MCF 10A (cell line): ENCODE results near the gene PFN3. TPM values are rescaled to one million over a fixed set of nuclear protein-coding genes. Genes with fewer than 3 reads are reported as not detected.

Experiments used
- BruUV-seq: library from RNA; stranded (reverse); fragments of 400-500 nt; replicated peaks from 2 replicates; lab custom pipeline; 2021; lab: Mats Ljungman, UMichigan
- CTCF ChIA-PET: fragments of 300-600 bp; sonication (Branson Sonifier 250); formaldehyde crosslinking; extraction: SDS; loops from one replicate; lab custom pipeline; 2021; ENCODE audit warnings: antibody characterized with exemption, inconsistent platforms; lab: Yijun Ruan, JAX
- POLR2A ChIA-PET: fragments of 300-600, 350-650 bp; sonication (Branson Sonifier 250); formaldehyde crosslinking; extraction: SDS; loops from one replicate; lab custom pipeline; 2020; ENCODE audit warnings: antibody characterized with exemption, inconsistent platforms; lab: Yijun Ruan, JAX
- DNase-seq: peaks from one replicate; pipeline ENCODE4 v3.0.0-alpha.2; 2018; ENCODE audit not compliant: unreplicated experiment
- H3K27ac Mint-ChIP-seq: one replicate; pipeline ENCODE4 v1.8.0; 2022; ENCODE audit warnings: mild to moderate bottlenecking, low read depth, mixed read lengths; ENCODE audit not compliant: unreplicated experiment
- H3K27me3 Mint-ChIP-seq: one replicate; pipeline ENCODE4 v1.8.0; 2022; ENCODE audit warnings: mixed read lengths; ENCODE audit not compliant: insufficient read depth, unreplicated experiment
- H3K36me3 Mint-ChIP-seq: one replicate; pipeline ENCODE4 v1.8.0; 2022; ENCODE audit warnings: mild to moderate bottlenecking, moderate library complexity, mixed read lengths; ENCODE audit not compliant: insufficient read depth, unreplicated experiment
- H3K4me1 Mint-ChIP-seq: one replicate; pipeline ENCODE4 v1.8.0; 2022; ENCODE audit warnings: mixed read lengths; ENCODE audit not compliant: insufficient read depth, unreplicated experiment
- H3K4me3 Mint-ChIP-seq: one replicate; pipeline ENCODE4 v1.8.0; 2022; ENCODE audit warnings: mild to moderate bottlenecking, moderate library complexity, mixed read lengths; ENCODE audit not compliant: unreplicated experiment
- H3K9me3 Mint-ChIP-seq: one replicate; pipeline ENCODE4 v1.8.0; 2022; ENCODE audit warnings: mixed read lengths; ENCODE audit not compliant: unreplicated experiment
- CTCF ChIP-seq: fragments of 200-600 bp; IDR thresholded peaks from one replicate; pipeline ENCODE4 v1.8.0; 2022; ENCODE audit warnings: antibody characterized with exemption, mild to moderate bottlenecking; ENCODE audit not compliant: unreplicated experiment
- intact Hi-C: fragments of 100-400 bp; cut with micrococcal nuclease; formaldehyde crosslinking; loops from 2 replicates; pipeline ENCODE4 v1.14.1; 2022
- total RNA-seq: library from RNA; stranded (reverse); gene quantifications from 2 replicates; pipeline ENCODE4 v1.2.3, GENCODE V29; 2022

The PFN3 gene
- total RNA-seq, 1 experiment from 2014 or later, result not detected

- peaks cover 18% of the 10 kb centered on the region for H3K4me1 Mint-ChIP-seq
- POLR2A ChIA-PET, result no interaction called here
Observed at GRCh38 chr5:177383181-177383580, 17.3 kb downstream of the PFN3 start.

GRCh38 chr5:177382423-177383029 is 17.9 kb downstream of the PFN3 start:
- no TSS peak for BruUV-seq
- Mint-ChIP-seq H3K4me1 (peaks cover 15% of the 10 kb centered on the region), H3K36me3 (no peaks in the 10 kb centered on the region), H3K27ac (no peak overlapping the region), H3K9me3 (no peaks in the 10 kb centered on the region), H3K4me3 (no peak overlapping the region), H3K27me3 (peaks cover 18% of the 10 kb centered on the region)
- ChIA-PET POLR2A (no interaction called here), CTCF (interaction anchor here (0.6 to 1.3 kb wide), 8 partner anchors 11 to 290 kb away, joined by 3 to 5 read pairs (median 4); no protein-coding TSS in a partner anchor)
- peak; percentile 47 for DNase-seq
- intact Hi-C loops, result no loop called here
- no peak for TF ChIP-seq CTCF

More at GRCh38 chr5:177383181-177383580, 17.3 kb downstream of the PFN3 start:
- no peak for TF ChIP-seq CTCF
- Mint-ChIP-seq H3K36me3 (no peaks in the 10 kb centered on the region), H3K9me3 (no peaks in the 10 kb centered on the region), H3K27ac (no peak overlapping the region), H3K27me3 (peaks cover 18% of the 10 kb centered on the region), H3K4me3 (no peak overlapping the region)
- CTCF ChIA-PET, result interaction anchor here (0.6 to 1.9 kb wide), 10 partner anchors 12 to 291 kb away, joined by 3 to 5 read pairs (median 4); no protein-coding TSS in a partner anchor
- BruUV-seq, result no TSS peak
- DNase-seq, result no peak
- intact Hi-C loops, result no loop called here

GRCh38 chr5:177380805-177381126 is 19.7 kb downstream of the PFN3 start:
- H3K36me3 Mint-ChIP-seq, result no peaks in the 10 kb centered on the region
- TF ChIP-seq CTCF, result no peak
- H3K4me1 Mint-ChIP-seq, result peaks cover 15% of the 10 kb centered on the region
- CTCF ChIA-PET, result interaction anchor here (1.3 kb wide), 1 partner anchor 12 kb away, joined by 4 read pairs; no protein-coding TSS in a partner anchor
- H3K4me3 Mint-ChIP-seq, result no peak overlapping the region
- H3K27me3 Mint-ChIP-seq, result peaks cover 18% of the 10 kb centered on the region
- no peak overlapping the region for H3K27ac Mint-ChIP-seq
- no peak for DNase-seq
- no TSS peak for BruUV-seq
- no peaks in the 10 kb centered on the region for H3K9me3 Mint-ChIP-seq
- intact Hi-C loops, result no loop called here
- POLR2A ChIA-PET, result interaction anchor here (1.0 kb wide), 1 partner anchor 18 kb away, joined by 3 read pairs; no protein-coding TSS in a partner anchor
